Inflammatory macrophage treated with lipopolysaccharide for 4 hours (primary cell): Measurements from ENCODE around the gene TMEM270.
"Not testable (repeated sequence)": the region's sequence is repeated elsewhere in the genome, so short reads cannot be mapped to it uniquely, and the experiment has no call there.

Experiments used
- DNase-seq: peaks from one replicate; pipeline ENCODE4 v3.0.0-alpha.2; 2020

The TMEM270 gene, protein sequence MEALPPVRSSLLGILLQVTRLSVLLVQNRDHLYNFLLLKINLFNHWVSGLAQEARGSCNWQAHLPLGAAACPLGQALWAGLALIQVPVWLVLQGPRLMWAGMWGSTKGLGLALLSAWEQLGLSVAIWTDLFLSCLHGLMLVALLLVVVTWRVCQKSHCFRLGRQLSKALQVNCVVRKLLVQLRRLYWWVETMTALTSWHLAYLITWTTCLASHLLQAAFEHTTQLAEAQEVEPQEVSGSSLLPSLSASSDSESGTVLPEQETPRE

DNA sequence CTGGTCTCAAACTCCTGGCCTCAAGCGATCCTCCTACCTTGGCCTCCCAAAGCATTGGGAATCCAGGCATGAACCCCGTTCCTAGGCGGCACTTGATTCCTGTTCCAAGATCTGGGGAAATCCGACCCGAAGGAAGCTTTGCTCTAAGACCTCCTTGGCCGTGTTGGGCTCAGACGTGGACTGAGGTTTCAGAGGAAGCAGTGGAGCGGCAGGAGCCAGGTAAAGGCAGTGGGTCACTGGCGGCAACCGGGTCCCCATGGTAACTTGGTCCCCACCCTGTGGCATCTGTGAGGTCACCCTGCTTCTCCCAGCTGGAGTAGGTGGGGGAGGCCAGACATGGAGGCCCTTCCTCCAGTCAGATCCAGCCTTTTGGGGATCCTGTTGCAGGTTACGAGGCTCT, at the start of gene TMEM270:
TMEM270 (plus strand) TSS at position 301 of the 400 bp plus-strand sequence; CDS start at position 337, 36 bp downstream.
- no peak for DNase-seq

DNA sequence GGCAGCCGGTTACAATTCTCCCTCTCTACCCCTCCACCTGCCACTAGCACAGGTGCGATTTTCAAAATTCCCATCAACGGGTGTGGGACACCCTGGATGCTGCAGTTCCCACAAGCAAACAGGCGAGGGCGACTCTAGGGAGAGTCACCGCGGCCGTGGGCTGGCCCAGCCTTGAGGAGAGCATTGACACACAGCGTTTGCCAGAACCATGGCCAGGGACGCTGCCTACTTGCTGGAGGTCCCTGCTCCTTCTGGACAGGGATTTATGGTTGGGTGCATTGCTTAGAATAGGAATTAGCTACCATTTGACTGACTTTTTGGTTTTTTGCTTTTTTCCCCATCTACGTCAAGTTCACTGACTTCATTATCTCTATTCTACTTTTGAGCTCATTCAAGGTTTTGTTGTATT, 49.2 kb upstream of the TMEM270 start:
- peak; percentile 69 for DNase-seq

DNA sequence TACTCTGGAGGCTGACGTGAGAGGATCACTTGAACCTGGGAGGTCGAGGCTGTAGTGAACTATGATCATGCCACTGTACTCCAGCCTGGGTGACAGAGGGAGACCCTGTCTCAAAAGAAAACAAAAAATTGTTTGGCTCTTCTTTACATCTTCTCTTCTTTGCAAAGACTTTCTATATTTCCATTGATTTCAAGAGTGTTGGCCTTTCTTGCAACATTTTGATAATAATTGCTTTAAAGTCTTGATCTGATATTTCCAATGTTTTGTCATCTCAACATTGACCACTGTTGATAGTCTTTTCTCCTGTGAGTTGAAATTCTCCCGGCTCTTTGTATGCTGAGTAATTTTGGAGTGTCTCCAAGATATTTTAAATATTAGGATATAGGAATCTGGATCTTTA, 48.0 kb upstream of the TMEM270 start:
- no peak for DNase-seq

DNA sequence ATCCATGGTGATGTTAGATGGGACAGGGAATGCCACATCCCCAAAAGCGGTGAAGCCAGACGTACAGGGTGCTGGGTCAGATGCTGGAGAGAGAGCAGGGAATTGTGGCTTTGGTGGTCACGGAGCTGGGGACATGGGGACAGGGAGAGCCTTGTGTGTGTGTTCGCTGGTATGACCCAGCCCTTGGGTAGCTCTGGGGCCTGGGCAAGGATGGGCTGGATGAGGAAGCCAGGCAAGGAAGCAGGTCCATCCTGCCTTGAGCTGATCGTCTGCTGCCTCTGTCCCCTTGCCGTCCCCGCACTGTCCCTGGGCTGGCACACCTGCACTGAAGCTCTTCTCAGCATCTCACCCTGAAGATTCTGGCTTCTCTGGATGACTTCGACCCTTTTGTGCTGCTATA, 45.5 kb upstream of the TMEM270 start:
- no peak for DNase-seq

DNA sequence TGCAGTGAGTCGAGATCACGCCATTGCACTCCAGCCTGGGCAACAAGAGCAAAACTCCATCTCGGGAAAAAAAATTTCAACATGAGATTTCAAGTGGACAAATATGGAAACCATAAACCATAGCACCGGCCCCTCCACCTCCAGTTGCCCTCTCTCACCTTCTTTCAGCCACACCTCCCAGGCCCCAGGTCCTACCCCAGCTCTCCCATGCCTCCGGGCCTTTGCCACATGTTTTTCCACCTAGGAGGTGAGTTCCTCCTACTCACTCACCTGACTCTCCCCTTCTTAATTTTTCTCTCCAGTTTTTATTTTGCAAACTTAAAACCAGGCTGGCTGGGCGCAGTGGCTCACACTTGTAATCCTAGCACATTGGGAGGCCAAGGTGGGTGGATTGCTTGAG, 43.8 kb upstream of the TMEM270 start:
- DNase-seq = no peak

DNA sequence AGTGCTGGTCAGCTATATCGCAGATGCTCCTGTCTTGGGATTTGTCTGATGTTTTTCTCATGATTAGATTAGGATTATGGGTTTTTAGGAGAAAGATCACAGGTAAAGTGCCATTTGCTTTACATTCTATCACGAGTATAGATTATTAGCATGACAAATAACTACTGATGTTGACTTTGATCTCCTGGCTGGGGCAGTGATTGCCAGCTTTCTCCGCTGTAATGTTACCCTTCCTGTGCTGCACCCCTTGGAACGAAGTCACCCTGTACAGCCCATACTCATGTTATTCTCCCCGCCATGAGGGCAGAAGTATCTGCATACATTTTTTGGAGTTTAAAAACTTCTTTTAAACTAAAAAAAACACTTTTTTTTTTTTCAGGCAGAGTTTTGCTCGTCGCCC, 40.9 kb upstream of the TMEM270 start:
- DNase-seq = no peak

DNA sequence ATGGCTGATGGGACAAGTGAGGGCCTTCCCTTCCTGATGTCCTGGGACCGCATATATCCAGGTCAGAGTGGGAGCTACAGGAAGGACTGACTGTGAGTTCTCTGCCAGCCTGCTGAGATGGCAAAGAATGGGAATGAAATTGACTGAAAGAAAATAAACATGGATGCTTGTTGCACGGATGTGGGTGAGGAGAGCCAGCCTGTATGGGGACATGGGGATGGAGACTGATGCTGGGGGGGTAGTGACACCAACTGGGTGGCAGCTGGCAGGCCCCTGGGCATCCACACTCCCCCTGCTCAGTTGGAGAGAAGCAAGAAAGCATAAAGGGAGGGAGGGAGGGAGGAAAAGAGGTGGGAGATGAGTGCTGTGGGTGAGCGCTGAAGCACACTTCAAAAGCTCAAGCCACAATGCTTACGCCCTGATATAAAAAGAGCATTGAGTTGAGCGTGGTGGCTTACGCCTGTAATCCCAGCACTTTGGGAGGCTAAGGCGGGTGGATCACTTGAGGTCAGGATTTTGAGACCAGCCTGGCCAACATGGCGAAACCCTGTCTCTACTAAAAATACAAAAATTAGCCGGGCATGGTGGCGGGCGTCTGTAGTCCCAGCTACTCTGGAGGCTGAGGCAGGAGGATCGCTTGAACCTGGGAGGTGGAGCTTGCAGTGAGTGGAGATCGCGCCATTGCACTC, 39.2 kb upstream of the TMEM270 start:
- not testable (repeated sequence) for DNase-seq

DNA sequence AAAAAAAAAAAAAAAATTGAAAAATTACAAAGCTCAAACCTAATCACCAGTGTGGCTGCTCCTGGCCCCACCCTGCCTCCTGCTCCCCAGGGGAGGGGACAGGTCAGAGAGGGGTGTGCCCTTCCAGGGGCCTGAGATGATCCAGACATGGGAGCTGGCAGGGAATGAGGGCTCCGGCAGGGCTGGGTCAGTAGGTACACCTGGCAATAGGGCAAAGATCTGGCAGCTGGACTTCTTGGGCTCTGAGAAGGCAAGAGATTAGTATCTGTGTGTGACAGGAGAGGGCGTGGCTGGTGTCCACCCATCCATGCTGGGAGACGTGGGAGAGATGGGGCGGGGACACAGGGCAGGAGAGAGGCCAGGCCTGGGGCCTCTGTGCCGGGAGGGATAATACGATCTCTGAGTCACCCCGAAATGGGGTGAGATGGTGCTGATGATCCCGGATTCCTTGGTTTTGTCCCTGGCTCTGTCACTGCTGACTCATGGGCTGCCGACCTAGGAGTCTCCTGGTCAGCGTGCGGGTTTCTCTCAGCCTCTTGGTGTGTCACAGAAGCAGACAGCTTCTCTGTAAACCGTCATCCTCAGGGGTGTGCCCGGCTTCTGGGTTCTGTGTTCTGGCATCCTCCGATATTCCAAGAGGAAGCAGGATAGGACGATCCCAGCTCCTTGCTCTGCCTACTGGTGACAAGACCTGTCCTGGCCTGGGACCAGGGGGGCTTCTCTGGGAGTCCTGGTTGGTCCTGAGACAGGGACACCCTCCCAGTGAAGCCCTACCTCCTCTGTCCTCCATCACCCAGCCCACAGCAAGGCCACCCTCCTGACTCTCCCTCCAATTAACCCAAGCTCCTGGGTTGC, 38.4 kb upstream of the TMEM270 start:
- no peak for DNase-seq

DNA sequence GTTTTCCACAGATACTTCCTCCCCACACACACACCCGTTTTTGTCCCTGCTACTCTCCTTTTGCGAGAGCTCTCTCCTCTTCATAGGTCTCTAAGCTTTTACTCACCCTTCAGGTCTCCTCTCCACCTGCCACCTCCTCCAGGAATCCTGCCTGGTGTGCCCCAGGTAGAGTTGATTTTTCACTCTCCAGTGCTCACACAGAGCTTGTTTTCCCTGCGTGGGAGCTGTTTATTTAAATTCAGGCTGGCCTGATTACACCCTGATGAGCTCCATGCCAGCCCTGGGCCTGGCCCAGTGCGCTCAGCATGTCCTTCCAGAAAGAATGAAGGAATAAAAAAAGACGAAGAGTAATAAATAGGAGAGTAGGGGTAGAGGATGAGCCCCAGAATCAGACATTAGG, 37.7 kb upstream of the TMEM270 start:
- DNase-seq = no peak

DNA sequence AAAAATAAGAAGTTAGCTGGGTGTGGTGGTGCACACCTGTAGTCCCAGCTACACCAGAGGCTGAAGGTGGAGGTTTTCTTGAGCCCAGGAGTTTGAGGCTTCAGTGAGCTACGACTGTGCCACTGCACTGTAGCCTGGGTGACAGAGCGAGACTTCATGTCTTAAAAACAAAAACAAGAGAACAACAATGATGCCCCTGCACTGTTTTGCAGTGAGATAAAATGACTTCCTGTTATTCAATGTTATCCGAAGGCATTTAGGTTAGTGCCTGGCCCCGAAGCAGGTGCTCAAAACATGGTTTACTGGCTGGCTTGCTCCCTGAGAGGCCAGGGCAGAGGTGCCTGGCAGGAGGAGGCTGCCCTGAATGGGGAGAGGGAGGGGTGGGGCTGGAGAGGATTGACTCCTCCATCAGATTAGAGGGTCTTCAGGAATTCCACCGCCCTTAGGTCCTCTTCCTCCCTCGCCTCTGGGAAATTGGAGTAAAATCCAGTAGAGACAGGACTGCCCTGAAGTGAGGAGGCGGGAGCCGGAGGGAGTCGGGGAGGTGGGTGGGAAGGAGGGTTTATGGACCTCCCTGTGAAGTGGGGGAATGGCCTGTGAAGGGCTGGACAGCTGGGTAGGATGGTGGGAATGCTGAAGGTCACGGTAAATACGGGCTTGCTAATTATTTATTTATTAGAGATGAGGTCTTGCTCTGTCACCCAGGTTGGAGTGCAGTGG, 36.9 kb upstream of the TMEM270 start:
- DNase-seq = no peak

DNA sequence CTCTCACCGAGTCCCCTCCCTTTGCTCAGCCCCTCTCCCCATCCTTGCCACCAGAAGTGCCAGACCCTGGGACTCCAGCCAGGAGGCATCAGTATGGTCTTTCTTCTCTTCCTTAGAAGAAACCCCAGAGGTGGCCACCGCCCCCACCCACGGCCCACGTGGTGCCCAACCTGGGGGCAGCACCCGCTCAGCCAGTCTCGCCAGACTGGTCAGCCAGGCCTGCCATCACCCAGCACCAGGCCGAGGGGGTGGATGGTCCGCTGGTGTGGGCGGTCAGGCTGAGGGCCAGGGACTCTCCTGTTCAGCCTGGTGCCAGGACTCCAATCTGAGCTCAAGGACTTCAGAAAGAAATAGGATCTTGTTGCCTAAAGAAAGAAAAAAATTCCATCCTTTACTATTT, 36.0 kb upstream of the TMEM270 start:
- no peak for DNase-seq

DNA sequence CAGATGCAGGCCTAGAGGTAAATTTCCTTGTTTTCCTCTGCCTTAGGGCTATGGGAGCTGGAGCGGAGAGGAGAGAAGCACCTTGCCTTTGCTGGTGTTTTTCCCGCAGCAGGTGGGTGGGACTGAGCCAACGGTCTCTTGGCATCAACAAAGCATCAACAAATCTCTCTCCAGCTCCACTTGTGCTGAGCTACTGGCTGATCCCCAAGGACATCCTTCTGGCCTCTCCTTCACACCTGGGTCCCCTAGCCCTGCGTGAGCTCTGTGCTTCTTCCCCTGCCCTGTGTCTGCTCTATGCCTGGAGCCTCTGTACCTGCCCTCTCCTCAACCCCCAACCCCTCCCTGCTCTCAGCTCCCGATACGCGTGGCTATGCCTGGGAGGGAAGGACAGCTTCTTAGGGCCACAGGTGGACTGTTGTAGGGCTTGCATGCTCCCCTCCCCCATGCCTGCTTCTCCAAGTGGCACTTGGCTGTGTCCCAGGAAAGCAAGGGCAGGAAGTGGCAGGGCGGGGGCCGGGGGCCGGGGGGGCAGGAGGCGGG, 33.3 kb upstream of the TMEM270 start:
- DNase-seq = no peak

DNA sequence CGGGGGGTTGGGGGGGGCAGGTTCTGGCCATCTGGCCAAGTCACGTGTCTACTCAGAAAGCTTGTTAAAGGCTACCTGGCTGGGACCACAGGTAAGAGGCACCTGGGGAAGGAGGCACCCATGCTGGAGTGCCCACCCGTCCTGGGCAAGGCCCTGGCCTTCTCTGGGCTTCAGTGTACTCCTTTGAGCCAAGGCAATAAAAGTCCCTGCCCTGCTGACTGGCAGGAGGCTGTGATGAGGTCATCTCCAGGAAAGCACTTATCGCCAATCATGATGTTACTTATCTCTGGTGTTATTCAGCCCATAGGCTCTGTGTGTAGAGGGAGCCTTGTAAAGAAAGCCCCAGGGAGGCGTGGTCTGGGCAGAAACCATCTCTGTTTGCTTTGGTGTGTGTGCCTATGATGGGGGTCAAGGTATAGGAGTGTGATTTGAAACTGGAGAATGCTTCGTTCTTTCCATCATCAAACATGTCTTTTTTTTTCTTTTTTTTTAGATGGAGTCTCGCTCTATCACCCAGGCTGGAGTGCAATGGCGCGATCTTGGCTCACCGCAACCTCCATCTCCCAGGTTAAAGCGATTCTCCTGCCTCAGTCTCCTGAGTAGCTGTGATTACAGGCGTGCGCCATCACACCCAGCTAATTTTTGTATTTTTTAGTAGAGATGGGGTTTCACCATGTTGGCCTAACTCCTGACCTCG, 32.7 kb upstream of the TMEM270 start:
- peak; percentile 56 for DNase-seq

DNA sequence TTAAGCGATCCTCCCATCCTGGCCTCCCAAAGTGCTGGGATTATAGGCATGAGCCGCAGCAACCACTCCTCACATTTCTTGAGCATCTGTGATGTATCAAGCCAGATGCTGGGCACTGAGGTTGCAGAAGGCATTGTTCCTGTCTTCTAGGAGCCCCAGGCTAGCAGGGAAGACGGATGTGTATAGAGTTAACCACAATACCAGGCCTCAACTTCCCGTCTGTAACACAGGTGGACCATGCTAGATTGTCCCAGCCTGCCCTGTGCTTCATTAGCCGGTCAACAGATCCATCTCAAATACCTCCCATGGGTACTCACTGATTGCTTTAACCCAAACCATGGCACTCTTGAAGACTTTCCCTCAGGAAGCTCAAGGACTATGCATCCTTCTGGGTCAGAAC, 32.0 kb upstream of the TMEM270 start:
- no peak for DNase-seq

DNA sequence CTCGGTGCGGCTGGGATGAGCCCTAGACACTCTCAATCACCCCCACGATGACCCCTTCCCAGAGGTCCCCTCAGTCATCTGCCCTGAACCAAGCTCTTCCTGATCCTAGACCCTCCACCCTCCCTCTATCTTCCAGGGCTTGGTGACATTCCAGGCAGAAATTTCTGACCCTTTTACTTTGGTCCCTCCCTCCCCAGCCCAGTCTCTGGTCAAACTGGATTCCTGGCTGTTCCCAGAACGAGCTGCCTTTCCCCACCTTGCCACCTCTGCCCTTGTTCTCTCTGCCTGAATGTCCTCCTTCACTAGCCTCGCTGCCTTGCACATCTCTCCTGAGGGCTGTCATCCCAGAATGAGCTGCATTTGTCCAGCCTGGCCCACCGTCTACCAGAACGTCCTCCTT, 31.5 kb upstream of the TMEM270 start:
- DNase-seq = no peak

DNA sequence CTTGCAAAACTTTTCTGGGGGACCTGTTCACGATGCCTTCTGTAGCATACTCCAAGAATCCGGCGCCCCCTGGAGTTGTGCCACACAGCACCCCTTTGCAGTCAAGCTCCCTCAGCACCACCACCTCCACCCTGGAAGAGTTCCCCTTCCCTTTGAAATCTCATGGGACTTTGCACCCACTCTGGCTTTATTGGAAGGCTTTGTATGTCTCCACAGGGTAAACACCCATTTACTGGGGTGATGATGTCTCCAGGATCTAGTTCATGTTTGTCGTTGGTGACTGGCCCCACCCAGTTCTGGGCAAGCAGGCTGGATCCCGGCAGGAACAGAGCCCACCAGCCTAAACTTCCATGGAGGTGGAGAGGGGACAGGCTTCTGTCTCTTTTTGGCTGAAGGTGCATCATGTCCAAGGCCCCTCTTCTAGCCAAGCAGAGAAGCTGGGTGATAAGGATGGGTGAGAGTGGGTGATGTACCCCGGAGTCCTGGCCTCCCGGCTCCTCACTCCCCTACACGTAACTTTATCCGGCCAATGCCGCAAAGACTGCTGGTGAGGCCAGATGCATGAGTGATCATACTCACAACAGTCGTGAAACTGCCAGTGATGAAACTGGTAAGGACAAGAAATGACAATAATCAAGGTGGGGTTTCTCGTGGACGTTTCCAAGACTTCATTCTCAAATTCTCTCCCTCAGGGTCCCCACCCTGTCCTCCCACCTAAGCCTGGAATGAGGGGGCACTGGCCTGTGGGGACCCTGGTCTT, 30.9 kb upstream of the TMEM270 start:
- no peak for DNase-seq

DNA sequence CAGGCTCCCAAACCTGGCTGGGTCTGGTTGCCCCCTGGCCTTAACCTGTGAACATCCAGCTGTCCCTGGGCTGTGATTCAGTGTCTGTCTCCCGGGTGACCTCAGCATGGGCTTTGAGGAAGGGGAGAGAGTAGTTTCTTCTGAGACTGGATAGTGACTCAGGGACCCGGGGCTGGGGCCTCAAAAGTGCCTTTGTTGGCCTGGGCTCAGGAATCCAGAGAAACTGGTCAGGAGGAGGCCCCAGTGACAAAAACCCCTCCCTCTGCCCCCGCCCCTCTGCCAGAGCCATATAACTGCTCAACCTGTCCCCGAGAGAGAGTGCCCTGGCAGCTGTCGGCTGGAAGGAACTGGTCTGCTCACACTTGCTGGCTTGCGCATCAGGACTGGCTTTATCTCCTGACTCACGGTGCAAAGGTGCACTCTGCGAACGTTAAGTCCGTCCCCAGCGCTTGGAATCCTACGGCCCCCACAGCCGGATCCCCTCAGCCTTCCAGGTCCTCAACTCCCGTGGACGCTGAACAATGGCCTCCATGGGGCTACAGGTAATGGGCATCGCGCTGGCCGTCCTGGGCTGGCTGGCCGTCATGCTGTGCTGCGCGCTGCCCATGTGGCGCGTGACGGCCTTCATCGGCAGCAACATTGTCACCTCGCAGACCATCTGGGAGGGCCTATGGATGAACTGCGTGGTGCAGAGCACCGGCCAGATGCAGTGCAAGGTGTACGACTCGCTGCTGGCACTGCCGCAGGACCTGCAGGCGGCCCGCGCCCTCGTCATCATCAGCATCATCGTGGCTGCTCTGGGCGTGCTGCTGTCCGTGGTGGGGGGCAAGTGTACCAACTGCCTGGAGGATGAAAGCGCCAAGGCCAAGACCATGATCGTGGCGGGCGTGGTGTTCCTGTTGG, 30.0 kb upstream of the TMEM270 start, which contains the start of gene CLDN4:
CLDN4 (plus strand) TSS at position 316 of the 903 bp plus-strand sequence; CDS start at position 522, 206 bp downstream.
- no peak for DNase-seq

DNA sequence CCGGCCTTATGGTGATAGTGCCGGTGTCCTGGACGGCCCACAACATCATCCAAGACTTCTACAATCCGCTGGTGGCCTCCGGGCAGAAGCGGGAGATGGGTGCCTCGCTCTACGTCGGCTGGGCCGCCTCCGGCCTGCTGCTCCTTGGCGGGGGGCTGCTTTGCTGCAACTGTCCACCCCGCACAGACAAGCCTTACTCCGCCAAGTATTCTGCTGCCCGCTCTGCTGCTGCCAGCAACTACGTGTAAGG, 29.4 kb upstream of the TMEM270 start:
- DNase-seq = no peak

DNA sequence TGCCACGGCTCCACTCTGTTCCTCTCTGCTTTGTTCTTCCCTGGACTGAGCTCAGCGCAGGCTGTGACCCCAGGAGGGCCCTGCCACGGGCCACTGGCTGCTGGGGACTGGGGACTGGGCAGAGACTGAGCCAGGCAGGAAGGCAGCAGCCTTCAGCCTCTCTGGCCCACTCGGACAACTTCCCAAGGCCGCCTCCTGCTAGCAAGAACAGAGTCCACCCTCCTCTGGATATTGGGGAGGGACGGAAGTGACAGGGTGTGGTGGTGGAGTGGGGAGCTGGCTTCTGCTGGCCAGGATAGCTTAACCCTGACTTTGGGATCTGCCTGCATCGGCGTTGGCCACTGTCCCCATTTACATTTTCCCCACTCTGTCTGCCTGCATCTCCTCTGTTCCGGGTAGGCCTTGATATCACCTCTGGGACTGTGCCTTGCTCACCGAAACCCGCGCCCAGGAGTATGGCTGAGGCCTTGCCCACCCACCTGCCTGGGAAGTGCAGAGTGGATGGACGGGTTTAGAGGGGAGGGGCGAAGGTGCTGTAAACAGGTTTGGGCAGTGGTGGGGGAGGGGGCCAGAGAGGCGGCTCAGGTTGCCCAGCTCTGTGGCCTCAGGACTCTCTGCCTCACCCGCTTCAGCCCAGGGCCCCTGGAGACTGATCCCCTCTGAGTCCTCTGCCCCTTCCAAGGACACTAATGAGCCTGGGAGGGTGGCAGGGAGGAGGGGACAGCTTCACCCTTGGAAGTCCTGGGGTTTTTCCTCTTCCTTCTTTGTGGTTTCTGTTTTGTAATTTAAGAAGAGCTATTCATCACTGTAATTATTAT, 28.9 kb upstream of the TMEM270 start:
- DNase-seq = peak; percentile 51

DNA sequence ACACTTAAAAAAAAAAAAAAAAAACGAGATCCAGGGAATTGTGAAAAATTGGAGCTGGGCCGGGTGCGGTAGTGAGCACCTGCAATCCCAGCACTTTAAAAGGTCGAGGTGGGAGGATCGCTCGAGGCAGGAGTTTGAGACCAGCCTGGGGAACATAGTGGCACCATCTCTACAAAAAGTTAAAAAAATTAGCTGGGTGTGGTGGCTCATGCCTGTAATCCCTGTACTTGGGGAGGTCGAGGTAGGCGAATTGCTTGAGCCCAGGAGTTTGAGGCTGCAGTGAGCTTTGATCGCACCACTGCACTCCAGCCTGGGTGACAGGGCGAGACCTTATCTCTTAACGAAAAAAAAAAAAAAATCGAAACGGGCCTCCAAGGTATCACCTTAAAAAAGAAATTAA, 28.2 kb upstream of the TMEM270 start:
- no peak for DNase-seq
